Right lobe of liver (tissue), 4 donors: ENCODE measurements around the gene GSTA2.

Experiments
- CTCF ChIP-seq, 4 donors: fragments of 200-600 bp in 3 of 4; fragments of 450-650 bp in 1 of 4; IDR thresholded peaks; one replicate each; pipeline versions ENCODE4 v1.5.1 to v1.8.0; 2016 to 2022; ENCODE audit warnings: antibody characterized with exemption in 4 of 4, mild to moderate bottlenecking in 2 of 4
- POLR2A ChIP-seq: fragments of 450-650 bp; IDR thresholded peaks from one replicate; pipeline ENCODE4 v1.6.1; 2017; ENCODE audit warnings: antibody characterized with exemption, mild to moderate bottlenecking
- donor health status: DM: no; HTN: no; CAD: no.
- donor health status: DM: no; HTN: no; CAD: no.
- donor health status: DM: no; HTN: yes; CAD: no.

GRCh38 chr6:52739627-52740026 is 23.6 kb downstream of the GSTA2 start:
- TF ChIP-seq CTCF (IDR thresholded peaks at IDR 0.05) (no peak), POLR2A (no peak)
